ENCODE data around the gene CFAP410.
"Not testable (repeated sequence)": the region's sequence is repeated elsewhere in the genome, so short reads cannot be mapped to it uniquely, and the experiment has no call there.

Gene CFAP410

GRCh38 chr21:44314128-44314527, 25.1 kb downstream of the CFAP410 start:
- no peak for DNase-seq

DNA sequence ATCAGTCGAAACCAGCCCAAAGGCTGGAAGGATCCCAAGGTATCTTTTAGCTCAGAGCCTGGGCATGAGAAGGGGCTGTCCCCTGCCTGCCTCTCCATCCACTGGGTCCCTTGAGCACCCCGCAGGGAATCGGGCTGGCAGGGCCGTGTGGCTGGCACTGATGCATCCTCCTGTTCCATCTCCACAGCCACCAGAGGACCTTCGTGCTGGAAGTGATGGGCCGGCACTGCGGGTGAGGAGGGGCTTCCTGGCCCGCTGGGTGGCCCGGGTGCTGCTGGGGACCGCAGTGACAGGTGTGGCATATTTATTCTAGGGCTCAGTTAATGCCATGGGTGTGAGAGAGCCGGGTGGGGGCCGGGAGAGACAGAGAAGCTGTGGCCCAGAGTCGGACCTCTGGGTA, 25.7 kb downstream of the CFAP410 start:
- DNase-seq: no peak

DNA sequence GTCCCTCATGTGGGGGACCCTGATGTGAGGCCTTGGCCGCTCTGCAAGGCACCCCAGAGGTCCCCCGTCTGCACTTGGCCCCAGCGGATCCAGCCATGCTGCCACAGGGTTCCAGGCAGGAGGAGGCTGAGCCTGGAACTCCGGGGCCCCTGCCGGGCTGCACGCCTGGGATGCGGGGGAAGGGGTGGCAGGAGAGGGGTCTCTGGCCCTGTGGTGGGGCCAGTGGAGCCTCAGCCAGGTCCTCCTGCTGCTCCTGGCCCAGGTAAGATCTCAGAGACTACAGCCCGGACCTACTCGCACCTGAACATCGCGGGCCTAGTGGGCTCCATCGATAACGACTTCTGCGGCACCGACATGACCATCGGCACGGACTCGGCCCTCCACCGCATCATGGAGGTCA, 26.5 kb downstream of the CFAP410 start:
- no peak for DNase-seq

DNA sequence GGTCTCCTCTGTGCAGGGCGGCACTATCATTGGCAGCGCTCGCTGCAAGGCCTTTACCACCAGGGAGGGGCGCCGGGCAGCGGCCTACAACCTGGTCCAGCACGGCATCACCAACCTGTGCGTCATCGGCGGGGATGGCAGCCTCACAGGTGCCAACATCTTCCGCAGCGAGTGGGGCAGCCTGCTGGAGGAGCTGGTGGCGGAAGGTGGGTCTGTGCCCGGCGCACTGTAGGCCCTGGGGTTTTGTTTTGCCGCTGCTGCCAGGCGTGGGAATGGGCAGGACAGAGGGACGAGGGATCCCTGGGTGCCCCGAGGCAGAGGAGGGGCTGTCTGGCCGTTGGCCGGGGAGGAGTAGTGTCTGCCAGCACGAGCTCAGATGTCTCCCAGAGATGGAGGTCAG, 27.1 kb downstream of the CFAP410 start:
- no peak for DNase-seq

- DNase-seq: no peak
These were observed 28.3 kb downstream of the CFAP410 start for GRCh38 chr21:44310628-44311507.

GRCh38 chr21:44306936-44307704, 32.1 kb downstream of the CFAP410 start:
- no peak for DNase-seq

DNA sequence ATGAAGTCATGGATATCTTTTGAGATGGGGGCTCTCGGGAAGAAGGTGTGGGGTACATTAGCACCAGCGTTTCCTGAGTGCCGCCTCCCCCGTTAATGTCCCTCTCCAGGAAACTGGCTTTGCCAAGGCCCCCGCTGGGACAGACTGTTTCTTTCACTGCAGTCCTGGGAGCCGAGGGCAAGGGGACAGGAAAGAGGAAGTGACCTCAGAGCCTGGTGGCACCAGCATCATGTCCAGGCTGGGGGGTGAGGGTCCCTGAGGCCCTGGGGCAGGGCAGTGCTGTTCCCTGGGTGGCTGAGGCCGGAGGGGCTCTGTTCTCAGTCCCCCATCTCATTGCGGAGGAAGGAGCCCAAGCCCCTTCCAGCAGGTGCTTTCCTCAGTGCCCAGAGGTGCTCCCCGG, 33.5 kb downstream of the CFAP410 start:
- no peak for DNase-seq

- peak; percentile 82 for DNase-seq
These were observed 34.3 kb downstream of the CFAP410 start for GRCh38 chr21:44304877-44305293.

GRCh38 chr21:44304011-44304616, 35.1 kb downstream of the CFAP410 start:
- no peak for DNase-seq

DNA sequence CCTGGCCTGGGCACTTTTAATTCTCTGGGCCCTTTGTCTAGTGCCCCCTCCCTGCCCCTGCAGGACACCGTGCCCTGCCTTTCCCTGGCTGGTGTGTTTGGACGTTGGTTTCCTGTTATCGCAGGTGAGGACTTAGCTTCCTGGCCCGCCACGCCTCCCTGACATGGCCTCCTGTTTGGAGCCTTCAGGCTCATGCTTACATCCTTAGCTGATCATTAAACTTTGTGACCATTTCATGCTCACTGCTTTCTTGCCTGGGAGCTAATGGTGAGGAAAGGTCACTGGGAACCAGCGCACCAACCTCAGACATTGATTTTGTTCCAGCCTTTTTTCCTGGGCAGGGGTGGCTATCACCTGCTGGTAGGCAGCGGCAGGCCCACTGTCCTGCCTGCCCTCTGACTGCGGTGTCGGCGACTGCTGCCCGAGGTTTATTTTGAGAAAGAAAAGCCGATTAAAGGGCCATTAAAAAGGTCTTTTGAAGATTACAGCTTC, 35.7 kb downstream of the CFAP410 start:
- no peak for DNase-seq

DNA sequence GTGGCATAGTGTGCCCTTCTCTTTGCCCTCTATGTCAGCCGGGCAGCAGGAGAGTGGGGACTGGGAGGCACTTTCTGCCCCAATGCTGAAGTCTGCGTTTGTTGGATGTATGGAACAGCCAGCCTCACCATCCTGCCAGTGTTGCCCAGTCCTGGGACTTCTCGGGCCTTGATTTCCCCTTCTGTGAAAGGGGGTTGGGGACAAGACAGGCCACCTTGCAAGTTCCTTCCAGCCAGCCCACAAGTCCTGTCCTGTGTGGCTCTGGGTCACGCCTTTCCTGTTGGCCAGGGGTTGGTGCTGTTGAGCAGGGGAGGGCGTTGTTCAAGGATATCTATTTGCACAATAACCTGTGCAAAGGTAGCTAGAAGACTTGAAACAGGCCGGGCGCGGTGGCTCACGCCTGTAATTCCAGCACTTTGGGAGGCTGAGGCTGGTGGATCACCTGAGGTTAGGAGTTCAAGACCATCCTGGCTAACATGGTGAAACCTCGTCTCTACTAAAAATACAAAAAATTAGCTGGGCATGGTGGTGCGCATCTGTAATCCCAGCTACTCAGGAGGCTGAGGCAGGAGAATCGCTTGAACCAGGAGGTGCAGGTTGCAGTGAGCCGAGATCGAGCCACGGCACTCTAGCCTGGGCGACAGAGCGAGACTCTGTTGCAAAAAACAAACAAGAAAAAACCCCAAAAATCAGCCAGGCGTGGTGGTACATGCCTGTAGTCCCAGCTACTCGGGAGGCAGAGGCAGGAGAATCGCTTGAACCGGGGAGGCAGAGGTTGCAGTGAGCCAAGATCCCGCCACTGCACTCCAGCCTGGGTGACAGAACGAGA, 36.4 kb downstream of the CFAP410 start:
- not testable (repeated sequence) for DNase-seq

GRCh38 chr21:44301961-44302406, 37.2 kb downstream of the CFAP410 start:
- peak; percentile 67 for DNase-seq

- no peak for DNase-seq
These were observed 38.0 kb downstream of the CFAP410 start for GRCh38 chr21:44301141-44301540.

- DNase-seq: peak; percentile 86
These were observed 38.8 kb downstream of the CFAP410 start for GRCh38 chr21:44300262-44300959.

- DNase-seq: peak; percentile 93
These were observed 39.5 kb downstream of the CFAP410 start, which contains the start of gene PFKL for GRCh38 chr21:44299458-44300261. Gene PFKL, plus strand, starts transcription at chr21:44300053. Its CDS starts 53 bp downstream, at chr21:44300106.

DNA sequence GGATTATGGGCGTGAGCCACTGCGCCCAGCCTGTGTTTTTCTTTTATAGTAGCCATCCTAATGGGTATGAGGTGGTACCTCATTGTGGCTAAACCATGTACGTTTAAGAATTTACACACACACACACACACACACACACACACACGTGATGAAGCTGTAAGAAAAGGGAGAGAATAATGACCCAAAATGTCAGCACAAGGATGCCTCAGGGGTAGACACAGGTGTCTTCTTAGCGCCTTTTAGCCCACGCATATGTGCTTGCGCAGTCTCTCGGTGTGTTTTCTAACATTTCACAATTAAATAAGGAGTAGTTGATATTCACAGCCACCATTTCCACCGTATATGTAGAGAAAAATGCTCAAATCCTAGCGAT, 40.1 kb downstream of the CFAP410 start:
- no peak for DNase-seq

- DNase-seq: no peak
These were observed 40.9 kb downstream of the CFAP410 start for GRCh38 chr21:44298301-44298700.

GRCh38 chr21:44297525-44298290, 41.5 kb downstream of the CFAP410 start:
- peak; percentile 95 for DNase-seq

DNA sequence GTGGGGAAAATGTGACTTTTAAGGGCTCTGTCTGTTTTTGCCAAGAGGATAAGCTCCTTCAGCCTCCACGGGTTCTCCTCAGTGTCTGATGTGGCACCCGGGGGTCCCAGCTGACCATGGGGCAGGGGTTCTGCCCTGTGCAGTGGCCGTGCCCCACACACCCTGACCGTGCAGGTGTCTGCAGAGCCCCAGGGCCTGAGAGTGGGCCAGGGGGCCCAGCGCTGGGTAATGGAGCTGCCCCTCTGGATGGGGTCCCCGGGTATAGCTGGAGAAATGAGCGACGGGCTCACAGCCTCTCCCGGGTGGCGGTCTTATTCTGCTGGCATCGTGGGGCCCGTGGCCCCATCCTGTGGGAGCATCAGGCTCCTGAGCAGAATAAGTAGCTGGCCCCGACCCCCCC, 42.3 kb downstream of the CFAP410 start:
- no peak for DNase-seq

GRCh38 chr21:44296103-44296519, 43.1 kb downstream of the CFAP410 start:
- DNase-seq: no peak

All from 8988T (cell line).